CD4-positive, alpha-beta T cell treated with Interleukin-21 for 1 hour (primary cell): ENCODE data around the gene TPGS1.
A peak's percentile ranks its signal among the peaks of the same experiment; 100 is the strongest.

Source experiments
- DNase-seq: peaks from one replicate; pipeline ENCODE4 v3.0.0-alpha.2; 2020

TPGS1 gene

GRCh38 chr19:507286-508203 is at the start of gene TPGS1:
TPGS1 (plus strand) TSS chr19:507497; CDS start chr19:507507, 10 bp downstream.
- DNase-seq: peak; percentile 77

GRCh38 chr19:457636-458035 is 49.7 kb upstream of the TPGS1 start:
- no peak for DNase-seq

- DNase-seq: no peak
These were observed 48.9 kb upstream of the TPGS1 start for GRCh38 chr19:458091-459042.

GRCh38 chr19:459724-460511 is 47.4 kb upstream of the TPGS1 start:
- peak; percentile 5 for DNase-seq

GRCh38 chr19:460877-461720 is 46.2 kb upstream of the TPGS1 start, which contains the start of gene SHC2:
SHC2 (minus strand) TSS chr19:461033; CDS start chr19:460996, 37 bp downstream.
- DNase-seq: no peak

- peak; percentile 5 for DNase-seq
These were observed 45.4 kb upstream of the TPGS1 start for GRCh38 chr19:461721-462551.

GRCh38 chr19:463483-464207 is 43.7 kb upstream of the TPGS1 start:
- no peak for DNase-seq

- DNase-seq: no peak
These were observed 43.1 kb upstream of the TPGS1 start for GRCh38 chr19:464208-464545.

GRCh38 chr19:465056-465816 is 42.1 kb upstream of the TPGS1 start:
- DNase-seq: no peak

- DNase-seq: no peak
These were observed 39.7 kb upstream of the TPGS1 start for GRCh38 chr19:467554-467953.

- no peak for DNase-seq
These were observed 38.6 kb upstream of the TPGS1 start for GRCh38 chr19:468587-469256.

- no peak for DNase-seq
These were observed 37.5 kb upstream of the TPGS1 start for GRCh38 chr19:469833-470232.

GRCh38 chr19:470701-471100 is 36.6 kb upstream of the TPGS1 start:
- no peak for DNase-seq

- no peak for DNase-seq
These were observed 35.1 kb upstream of the TPGS1 start for GRCh38 chr19:472005-472858.

- DNase-seq: no peak
These were observed 32.9 kb upstream of the TPGS1 start for GRCh38 chr19:474126-475078.

- DNase-seq: no peak
These were observed 31.9 kb upstream of the TPGS1 start for GRCh38 chr19:475360-475759.
